ENCODE measurements around the gene AGO3. TPM values are rescaled to one million over a fixed set of nuclear protein-coding genes. Genes with fewer than 3 reads are reported as not detected.

Gene AGO3
- 17.3 and 21.2 TPM in 2 replicates for total RNA-seq

DNA sequence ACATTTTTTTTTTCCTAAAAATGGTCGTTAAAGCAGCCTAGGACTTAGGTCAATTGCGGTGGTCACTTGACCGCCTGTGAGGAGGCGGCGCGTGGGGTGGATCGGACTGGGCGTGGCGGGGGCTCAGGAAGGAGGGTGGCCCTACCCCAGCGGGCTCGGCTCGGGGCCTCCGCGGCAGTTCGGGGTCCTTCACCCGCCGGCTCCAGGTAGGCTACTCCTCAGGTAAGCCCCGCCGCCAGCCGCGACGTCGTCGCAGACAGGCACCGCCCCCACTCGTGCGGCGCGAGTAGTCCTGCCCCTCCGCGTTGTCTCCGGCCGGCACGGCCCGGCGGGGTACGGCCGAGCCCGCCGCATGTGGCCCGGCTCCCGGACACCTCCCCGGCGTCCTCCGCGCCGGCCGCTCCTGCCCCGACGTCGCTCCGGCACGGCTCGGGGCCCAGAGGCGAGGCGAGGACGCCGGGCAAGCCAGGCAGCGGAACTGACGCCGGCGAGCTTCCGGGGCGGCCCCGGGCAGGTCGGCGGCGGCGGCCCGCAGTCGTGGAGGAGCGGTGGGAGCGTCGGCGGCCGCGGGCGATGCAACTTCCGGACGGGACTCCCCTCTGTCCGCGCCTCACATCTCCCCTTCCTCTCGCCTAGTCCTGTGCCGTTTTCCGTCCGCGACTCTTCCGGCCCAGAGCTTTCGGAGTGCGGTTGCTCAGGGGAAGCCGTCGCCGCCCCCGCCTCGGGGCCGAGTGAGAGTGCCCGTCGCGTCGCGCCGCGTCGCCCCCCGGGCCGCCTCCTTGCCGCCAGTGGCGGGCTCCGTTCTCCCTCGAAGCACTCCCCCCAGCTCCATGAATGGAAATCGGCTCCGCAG, at the start of gene AGO3:
AGO3 (plus strand) TSS at position 513 of the 853 bp plus-strand sequence; CDS start at position 835, 322 bp downstream.

DNA sequence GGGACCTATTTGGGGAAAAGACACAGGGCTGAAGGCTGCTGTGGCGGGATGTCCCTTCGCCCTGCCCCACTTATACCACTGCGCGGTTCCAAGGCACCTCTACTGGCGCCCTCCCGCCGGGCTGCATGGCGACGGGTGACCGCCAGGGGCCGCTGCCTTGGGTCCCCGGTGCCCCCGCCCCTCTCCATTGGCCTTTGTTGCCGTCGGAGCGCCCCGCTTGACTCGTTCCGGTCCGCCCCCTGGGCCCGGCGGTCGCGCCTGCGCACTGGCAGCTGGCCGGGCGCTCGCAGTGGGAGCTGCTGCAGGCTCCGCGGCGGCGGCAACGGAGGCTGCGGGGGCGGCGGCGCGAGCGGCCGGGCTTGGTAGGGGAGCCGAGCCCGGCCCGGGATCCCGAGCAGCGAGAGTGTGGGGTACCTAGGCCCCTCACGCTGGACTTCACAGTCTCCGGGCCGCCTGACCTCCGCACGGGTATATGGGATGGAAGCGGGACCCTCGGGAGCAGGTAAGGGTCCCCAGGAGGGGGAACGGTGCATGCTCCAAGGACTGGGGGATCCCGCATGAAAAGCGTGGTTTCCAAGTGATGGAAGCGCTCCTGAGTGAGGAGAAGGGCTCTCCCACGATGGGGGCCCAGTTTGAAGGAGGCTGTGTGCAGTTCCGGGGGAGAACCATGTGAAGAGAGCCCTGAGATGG, 47.8 kb upstream of the AGO3 start, which contains the start of gene AGO1:
AGO1 (plus strand) TSS at position 265 of the 690 bp plus-strand sequence; CDS start at position 478, 213 bp downstream.

DNA sequence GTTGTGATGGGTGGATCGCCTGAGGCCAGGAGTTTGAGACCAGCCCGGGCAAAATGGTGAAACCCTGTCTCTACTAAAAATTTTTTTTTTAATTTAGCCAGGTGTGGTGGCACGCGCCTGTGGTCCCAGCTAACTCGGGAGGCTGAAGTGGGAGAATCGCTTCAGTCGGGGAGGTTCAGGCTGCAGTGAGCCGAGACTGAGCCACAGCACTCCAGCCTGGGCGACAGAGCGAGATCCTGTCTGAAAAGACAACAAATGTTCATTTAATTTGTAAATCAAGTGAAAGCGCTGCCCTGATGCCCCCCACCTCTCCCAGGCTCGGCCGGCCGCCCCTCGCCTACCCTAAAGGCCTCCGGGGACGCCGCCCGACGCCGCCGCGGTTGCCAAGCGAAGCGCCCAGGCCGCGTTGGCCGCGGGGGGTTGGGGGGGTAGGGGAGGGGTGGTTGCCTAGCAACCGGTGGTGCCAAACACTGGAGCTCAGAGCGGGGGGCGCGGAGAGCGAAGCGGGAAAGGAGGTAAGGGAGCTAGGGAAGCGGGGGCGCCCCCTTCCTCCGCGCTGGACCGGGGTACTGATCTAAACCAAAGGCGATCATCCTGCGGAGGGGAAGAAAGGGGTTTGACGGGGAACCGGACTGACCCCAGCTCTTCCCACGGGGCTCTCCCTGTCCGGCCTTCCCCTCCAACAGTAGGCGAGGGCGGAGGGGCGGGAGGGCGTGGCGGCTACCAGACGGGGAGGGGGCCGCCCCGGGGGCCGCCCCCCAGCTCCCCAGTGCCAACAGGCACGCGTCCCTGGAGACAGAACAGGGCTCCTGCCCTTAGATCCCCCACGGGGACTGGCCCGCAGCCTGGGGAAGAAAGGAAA, 153.0 kb downstream of the AGO3 start, which contains the start of gene TEKT2:
TEKT2 (plus strand) TSS at position 460 of the 862 bp plus-strand sequence. CDS start 828 bp downstream, outside the sequence.

DNA sequence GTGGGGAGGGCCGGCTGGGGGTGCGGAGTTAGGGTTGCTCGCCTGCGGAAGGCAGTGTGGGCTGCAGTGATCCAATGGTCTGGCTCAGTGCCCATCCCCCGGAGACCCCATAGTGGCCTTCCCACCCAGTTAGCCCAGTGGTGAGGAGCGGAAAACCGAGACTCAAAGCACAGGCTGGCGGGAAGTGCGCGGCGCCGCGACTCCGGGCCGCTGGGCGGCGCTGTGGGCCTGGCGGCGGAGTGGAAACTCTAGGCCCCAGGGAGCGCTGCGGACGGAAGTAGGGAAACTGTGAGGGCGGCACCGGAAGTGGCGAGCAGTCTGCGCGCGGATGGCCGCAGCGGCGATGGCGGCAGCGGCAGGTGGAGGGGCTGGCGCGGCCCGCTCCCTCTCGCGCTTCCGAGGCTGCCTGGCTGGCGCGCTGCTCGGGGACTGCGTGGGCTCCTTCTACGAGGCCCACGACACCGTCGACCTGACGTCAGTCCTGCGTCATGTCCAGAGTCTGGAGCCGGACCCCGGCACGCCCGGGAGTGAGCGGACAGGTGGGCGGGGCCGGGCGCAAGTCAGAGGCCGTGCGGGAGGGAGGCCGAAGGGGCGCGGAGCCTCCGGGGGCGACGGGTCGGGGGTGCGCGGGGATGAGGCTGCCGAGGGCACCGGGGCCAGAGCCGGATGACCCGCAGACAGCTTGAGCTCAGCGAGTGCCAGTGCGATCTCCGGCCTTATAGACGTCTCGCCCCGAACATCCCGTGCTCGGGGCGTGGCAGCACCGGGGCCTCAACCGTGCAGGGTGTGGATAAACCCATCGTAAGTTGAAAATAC, 157.9 kb downstream of the AGO3 start, which contains the start of gene ADPRS:
ADPRS (plus strand) TSS at position 316 of the 816 bp plus-strand sequence; CDS start at position 329, 13 bp downstream.

Other genes starting within 250 kb of the AGO3 start
- 17.0 and 19.0 TPM in 2 replicates for gene C1orf216, start 212.2 kb upstream of the AGO3 start, total RNA-seq
- gene CLSPN, start 161.1 kb upstream of the AGO3 start, total RNA-seq = 5.1 and 8.5 TPM in 2 replicates
- gene AGO4, start 123.1 kb upstream of the AGO3 start, total RNA-seq = 16.1 and 23.9 TPM in 2 replicates
- 22.2 and 23.0 TPM in 2 replicates for gene AGO1, start 47.9 kb upstream of the AGO3 start, total RNA-seq
- gene TEKT2, start 153.0 kb downstream of the AGO3 start, total RNA-seq = 0.11 and 0.13 TPM in 2 replicates
- gene ADPRS, start 157.8 kb downstream of the AGO3 start, total RNA-seq = 17.8 and 19.0 TPM in 2 replicates
- 53.4 and 60.5 TPM in 2 replicates for gene COL8A2, start 194.1 kb downstream of the AGO3 start, total RNA-seq
- 90.0 and 97.1 TPM in 2 replicates for gene TRAPPC3, start 218.4 kb downstream of the AGO3 start, total RNA-seq
- gene MAP7D1, start 225.1 kb downstream of the AGO3 start, total RNA-seq = 76.4 and 85.6 TPM in 2 replicates

Data from articular chondrocyte of knee joint (primary cell).